ENCODE results near the gene CAPN10.
"Not testable (repeated sequence)": the region's sequence is repeated elsewhere in the genome, so short reads cannot be mapped to it uniquely, and the experiment has no call there.

The CAPN10 gene

GRCh38 chr2:240586198-240586918 is at the start of gene CAPN10:
Gene CAPN10, plus strand, starts transcription at chr2:240586734. Its CDS starts 178 bp downstream, at chr2:240586912.
- no peak for FAIRE-seq

DNA sequence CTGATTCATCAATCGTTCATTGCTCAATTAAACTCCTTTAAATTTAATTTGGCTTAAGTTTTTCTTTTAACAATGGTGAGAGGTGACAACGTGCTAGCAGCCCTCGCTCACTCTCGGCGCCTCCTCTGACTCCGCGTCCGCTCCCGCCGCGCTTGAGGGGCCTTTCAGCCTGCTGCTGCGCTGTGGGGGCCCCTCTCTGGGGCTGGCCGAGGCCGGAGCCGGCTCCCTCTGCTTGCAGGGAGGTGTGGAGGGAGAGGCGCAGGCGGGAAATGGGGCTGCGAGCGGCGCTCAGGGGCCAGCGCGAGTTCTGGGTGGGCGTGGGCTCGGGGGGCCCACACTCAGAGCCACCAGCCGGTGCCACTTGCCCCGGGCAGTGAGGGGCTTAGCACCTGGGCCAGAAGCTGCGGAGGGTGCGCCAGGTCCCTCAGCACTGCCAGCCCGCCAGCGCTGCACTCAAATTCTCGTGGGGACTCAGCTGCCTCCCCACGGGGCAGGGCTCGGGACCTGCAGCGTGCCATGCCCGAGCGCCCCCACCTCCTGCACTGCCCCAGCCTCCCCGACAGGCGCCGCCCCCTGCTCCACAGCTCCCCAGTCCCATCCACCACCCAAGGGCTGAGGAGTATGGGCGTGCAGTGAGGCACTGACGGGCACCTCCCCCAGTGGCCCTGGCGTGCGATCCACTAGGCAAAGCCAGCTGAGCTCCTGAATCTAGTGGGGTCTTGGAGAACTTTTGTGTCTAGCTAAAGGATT is 48.3 kb upstream of the CAPN10 start:
- FAIRE-seq: no peak

DNA sequence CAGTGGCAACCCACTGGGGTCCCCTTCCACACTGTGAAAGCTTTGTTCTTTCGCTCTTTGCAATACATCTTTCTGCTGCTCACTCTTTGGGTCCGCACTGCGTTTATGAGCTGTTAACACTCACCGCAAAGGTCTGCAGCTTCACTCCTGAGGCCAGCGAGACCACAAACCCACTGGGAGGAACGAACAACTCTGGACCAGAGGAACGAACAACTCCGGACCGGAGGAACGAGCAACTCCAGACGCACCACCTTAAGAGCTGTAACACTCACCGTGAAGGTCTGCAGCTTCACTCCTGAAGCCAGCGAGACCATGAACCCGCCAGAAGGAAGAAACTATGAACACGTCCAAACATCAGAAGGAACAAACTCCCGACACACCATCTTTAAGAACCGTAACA is 47.4 kb upstream of the CAPN10 start:
- not testable (repeated sequence) for FAIRE-seq

DNA sequence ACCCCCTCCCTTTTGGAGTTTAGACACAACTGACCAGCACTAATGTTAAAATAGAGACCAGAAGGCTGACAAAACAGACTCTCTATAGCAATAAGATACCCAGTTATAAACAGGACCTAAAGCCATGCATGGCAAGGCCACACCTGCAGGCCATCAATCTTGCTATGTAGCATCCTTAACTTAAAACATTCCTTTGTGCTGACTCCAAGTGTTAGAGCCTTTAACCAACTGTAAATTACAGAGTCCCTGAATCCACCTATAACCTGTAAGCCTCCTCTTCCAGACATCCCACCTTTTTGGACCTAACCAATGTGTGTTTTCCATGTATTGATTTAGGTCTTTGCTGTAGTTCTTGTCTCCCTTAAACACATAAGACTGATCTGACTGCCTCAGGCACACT is 46.6 kb upstream of the CAPN10 start:
- FAIRE-seq: no peak

DNA sequence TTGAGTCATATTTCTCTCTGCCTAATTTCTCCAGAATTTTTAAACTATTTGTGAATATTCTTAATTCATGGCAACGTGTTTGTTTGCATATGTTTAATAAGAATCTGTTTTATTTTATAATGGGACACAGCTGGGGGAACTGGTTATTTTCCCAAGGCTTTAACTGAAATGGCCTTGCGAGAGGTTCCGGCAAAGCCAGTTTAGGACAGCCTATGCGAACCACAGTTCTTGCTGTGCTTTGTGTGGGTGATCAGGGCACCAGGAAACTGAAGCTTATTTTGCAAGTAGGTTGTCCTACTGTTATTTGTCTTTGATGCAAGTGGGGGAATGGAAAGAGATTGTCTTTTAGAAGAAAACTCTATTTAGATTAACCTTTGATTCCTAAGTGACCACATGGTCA is 35.2 kb upstream of the CAPN10 start:
- FAIRE-seq: no peak

DNA sequence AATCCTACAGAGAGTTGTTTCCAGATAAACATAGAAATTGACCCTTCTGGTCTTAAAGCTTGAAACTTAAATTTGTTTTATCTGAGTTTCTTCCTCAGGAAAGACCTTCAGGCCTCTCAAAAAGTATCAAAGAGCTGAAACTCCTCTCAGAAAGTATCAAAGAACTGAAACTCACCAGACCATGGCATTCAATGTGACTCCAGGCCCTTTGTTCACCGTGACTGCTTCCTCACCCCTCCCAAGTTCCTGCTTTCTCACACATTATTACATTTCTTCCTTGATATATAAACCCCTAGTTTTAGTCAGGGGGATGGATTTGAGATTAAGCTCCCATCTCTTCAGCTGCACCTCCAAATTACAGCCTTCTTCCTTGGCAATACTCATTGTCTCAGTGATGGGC is 34.7 kb upstream of the CAPN10 start:
- no peak for FAIRE-seq

- no peak for FAIRE-seq
These were observed 32.5 kb upstream of the CAPN10 start for GRCh38 chr2:240553956-240554480.

DNA sequence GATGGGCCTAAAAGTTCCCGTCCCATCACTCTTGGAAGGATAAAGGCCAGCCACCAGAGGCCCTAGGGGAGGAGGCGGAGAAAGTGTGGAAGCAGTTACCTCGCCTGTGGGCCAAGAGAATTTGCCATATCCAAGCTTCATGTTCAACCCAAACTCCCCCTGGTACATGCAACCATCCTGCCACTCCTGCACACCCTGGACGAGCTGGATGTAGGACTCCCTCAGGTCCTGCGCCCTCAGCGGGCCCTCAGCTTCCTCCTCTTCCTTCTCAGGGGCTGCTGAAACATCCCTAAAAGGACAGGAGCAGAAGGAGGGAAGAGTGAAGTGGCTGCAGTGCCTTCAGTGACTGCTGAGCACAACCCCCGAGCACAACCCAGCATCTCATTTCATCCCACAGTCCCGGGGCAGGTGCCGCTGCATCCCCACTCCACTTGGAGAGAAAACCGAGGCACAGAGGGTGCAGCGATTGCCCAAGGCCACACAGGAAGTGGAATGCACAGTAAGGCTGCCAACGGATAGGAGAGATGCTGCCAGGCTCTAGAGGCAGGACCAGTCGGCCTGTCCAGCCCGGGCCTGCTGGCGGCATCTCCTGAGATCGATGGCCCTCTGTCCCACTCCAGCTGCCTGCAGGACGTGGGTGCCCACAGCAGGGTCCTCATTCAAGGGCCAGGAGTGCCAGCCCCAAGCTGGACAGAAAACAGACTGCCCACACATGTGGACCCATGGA is 31.6 kb upstream of the CAPN10 start:
- FAIRE-seq: no peak

- no peak for FAIRE-seq
These were observed 30.8 kb upstream of the CAPN10 start for GRCh38 chr2:240555541-240556250.

- FAIRE-seq: no peak
These were observed 29.9 kb upstream of the CAPN10 start for GRCh38 chr2:240556553-240557100.

DNA sequence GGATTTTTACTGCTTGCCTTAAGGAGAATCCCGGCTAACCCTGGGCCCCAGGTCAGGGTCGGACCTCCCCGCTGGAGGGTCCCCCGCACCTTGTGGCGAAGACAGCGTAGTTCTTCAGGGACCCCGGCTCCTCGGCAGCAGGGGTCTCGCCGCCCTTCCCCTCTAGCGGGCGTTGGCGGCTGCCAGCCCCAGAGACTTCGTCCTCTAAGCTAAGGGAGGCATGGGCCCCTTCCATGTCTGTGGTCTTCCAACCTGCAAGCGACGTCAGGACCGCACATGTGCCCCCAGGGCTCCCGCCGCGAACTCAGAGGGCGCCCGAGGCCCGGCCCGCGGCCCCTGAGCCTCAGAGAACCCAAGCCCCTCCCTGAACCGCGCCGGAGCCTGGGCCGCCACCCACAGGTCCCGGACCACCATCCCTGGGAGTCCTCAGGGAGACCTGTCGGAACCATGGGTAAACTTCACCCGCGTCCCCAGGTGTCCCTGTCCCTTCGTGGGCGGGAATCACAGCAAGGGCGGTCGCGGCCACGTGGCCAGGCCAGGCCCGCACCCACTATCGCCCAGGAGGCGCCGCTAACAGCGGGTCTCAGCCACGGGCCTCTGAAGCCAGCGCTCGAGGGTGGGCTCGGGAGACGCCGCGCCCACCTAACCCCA is 29.3 kb upstream of the CAPN10 start:
- FAIRE-seq: no peak

DNA sequence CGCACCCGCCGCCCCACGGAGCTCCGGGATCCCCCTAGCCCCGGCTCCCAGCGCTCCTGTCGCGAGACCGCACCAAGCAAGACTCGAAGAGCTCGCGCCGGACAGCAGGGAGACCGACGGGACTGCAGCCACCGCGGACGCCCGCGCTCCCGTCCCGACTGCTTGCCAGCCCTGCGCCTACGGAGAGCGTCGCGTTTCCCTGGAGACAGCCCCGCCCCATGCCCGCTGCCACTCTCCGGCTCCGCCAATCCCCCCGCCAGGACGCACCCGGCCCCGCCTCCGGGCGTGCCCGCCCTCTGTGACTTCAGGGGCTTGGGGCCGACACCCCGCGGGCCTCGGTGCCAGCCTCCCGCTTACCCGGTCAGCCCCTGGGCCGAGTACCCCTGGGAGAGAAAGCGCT is 28.7 kb upstream of the CAPN10 start, which contains the start of gene ANKMY1:
TSS of gene ANKMY1 (minus strand) at position 181 of the 400 bp plus-strand sequence. CDS start 653 bp downstream, outside the sequence.
- no peak for FAIRE-seq

GRCh38 chr2:240558236-240558761 is 28.2 kb upstream of the CAPN10 start:
- no peak for FAIRE-seq

DNA sequence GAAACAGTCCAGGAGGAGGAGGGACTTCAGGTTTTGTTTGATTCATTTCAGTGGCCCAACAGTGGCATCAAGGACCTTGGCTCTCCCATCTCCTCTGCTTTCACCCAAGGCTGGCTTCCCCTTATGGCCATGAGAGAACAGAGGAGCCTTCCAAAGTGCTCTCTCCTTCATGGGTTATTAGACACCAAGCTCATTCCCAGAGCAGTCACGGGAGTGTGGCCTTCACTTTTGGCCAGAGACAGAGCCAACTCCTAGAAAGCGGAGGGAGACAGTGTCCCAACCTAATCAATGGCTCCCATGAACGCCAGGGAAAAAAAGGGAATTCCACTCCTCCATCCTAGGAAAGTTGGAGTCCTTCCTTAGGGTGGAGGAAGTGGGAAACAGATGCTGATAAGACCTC is 27.2 kb upstream of the CAPN10 start:
- FAIRE-seq: no peak

DNA sequence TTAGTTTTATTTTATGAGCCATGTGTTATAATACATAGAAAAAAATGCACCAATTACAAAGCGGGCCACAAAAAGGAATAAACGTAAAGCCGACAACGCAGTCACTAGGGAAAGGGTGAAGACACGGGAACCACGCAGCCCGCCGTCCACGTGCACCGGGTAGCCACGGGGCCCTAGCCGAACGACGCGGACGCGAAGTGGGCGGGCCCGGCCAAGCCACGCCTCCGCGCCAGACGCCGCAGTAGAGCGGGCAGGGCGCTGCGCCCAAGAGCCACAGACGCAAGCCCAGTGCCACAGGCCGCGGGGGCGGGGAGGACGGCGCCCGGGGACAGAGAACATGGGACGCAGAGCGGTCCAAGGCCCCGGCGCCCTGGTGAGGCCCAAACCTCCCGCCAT is 26.5 kb upstream of the CAPN10 start, which contains the start of gene DUSP28:
TSS of gene DUSP28 (plus strand) at position 274 of the 396 bp plus-strand sequence. CDS start 328 bp downstream, outside the sequence.
- no peak for FAIRE-seq

- FAIRE-seq: no peak
These were observed 25.8 kb upstream of the CAPN10 start for GRCh38 chr2:240560480-240561324.

DNA sequence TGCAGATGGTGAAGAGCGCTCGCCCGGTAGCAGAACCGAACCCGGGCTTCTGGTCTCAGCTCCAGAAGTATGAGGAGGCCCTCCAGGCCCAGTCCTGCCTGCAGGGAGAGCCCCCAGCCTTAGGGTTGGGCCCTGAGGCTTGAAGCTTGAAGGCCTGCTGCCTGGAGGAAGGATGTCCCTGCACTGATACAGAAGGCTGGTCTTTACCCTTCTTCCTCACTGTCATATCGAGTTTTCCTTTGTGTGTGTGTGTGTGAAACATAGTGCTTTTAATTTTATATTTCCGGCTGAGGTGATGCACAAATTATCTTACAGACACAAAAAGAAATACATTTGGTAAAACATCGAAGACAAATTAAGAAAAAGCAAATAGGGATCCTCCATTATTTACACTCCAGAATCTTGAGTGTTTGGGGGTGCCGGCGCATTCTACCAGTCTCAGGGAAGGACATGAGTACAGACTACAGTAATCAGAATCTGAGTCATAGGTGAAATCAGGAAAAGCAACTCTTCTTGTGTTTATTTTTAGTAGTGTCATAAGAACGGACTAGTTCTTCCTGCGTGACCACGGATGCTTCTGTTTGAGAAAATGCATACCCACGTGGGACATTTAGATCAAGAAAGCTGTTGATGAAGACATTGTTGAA is 25.1 kb upstream of the CAPN10 start:
- no peak for FAIRE-seq

DNA sequence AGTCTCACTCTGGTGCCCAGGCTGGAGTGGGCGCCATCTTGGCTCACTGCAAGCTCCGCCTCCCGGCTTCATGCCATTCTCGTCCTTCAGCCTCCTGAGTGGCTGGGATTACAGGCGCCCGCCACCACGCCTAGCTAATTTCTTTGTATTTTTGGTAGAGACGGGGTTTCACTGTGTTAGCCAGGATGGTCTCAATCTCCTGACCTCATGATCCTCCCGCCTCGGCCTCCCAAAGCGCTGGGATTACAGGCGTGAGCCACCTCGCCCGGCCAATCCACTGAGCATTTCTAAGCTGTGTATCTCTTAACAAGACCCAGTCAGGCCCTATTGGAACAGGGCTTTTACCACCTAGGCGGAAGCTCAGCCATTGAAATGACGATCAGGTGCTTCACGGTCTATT is 23.3 kb upstream of the CAPN10 start:
- FAIRE-seq: not testable (repeated sequence)

DNA sequence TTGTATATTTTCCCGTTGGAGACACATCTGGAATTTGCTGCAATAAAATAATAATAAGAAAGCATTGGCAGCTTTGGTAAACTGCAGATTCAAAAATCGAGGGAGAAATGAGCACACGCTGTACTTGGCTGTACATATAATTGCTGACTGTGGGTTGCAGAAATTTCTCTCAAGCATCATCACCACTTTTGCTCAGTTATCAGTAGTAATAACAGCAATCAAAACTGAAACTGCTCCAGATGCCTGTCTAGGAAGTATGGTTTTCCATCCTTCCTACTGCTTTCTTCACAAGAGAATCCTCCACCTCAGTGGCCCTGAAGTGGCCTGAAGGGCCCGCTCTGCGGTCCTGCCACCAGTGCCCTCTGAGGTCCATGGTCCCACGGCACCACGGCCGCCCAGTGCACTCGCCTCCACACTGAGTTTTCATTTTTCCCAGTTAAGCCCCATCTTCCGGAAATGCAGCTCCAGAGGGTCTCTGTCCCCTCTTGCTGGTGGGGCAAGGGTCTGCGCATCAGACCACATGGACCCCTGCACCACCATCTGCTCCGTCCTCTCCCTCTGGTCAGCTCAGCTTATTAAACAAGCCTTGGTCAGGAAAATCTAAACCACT is 22.5 kb upstream of the CAPN10 start:
- no peak for FAIRE-seq

Data from endometrium (tissue), 2 donors.